NT2/D1 (cell line): ENCODE results near the gene HOXA11.

ENCODE experiments used
- DNase-seq: peaks from one replicate; pipeline ENCODE4 v3.0.0-alpha.2; 2011; ENCODE audit warnings: low read depth, low spot score
- H3K27me3 ChIP-seq: 2 replicates; pipeline ENCODE4 v1.6.0; 2011; ENCODE audit warnings: mild to moderate bottlenecking; ENCODE audit not compliant: insufficient read length, insufficient read depth
- H3K36me3 ChIP-seq: 2 replicates; pipeline ENCODE4 v1.6.1; 2011; ENCODE audit warnings: mild to moderate bottlenecking, low read length, mixed read lengths; ENCODE audit not compliant: insufficient read depth, insufficient read length
- H3K4me1 ChIP-seq: 2 replicates; pipeline ENCODE4 v1.5.1; 2011; ENCODE audit not compliant: insufficient read depth, insufficient read length
- H3K4me3 ChIP-seq: 2 replicates; pipeline ENCODE4 v1.5.1; 2011; ENCODE audit warnings: low read depth; ENCODE audit not compliant: insufficient read length
- H3K9ac ChIP-seq: 2 replicates; pipeline ENCODE4 v1.6.0; 2011; ENCODE audit warnings: low read depth; ENCODE audit not compliant: insufficient read length
- H3K9me3 ChIP-seq: 2 replicates; pipeline ENCODE4 v1.5.1; 2011; ENCODE audit warnings: mild to moderate bottlenecking, low read length; ENCODE audit not compliant: insufficient read depth
- SUZ12 ChIP-seq: IDR thresholded peaks from 2 replicates; pipeline ENCODE4 v1.6.1; 2011; ENCODE audit not compliant: insufficient read length, insufficient read depth; ENCODE audit errors: extremely low read depth
- YY1 ChIP-seq: IDR thresholded peaks from 2 replicates; pipeline ENCODE4 v1.6.1; 2011; ENCODE audit not compliant: insufficient read length, insufficient read depth
- ZNF274 ChIP-seq: IDR thresholded peaks from 2 replicates; pipeline ENCODE4 v1.6.1; 2011; ENCODE audit warnings: mild to moderate bottlenecking, low read depth, low read length

HOXA11 gene

DNA sequence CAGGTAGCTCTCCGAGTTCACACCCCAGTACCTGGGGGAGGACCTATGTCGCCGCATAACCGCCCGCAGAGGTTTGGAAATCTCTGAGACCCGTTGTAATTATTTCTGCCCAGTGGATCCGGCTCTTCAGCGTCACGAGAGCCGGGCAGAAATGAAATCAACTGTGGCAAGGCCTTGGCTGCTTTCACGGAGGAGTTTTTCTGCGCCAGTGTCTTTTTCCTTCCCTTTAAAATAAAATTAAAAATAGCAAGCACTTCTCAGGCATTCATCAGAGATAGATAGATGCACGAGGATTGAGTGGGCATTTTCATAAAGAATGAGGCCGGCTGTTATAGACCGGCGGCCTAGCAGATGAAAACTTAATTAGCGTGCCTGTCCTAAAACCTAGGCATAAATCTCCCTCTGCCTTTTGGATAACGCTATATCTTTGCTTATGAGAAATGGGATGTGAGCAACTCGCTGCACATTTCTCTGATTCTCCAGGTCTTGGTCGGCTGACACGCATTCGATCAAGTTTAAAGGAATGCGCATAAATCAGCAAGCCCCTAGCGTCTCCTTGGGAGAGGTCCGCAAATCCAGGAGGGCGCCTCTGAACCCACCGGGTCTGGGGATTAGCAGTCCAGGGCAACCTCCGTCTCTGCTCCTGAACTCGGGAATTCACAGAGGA is 8.4 kb upstream of the HOXA11 start:
- H3K27me3 ChIP-seq: peaks cover 100% of the 10 kb centered on the region
- H3K4me3 ChIP-seq: no peak overlapping the region
- TF ChIP-seq ZNF274 (no peak), SUZ12 (peak; percentile 15)
- no peaks in the 10 kb centered on the region for H3K9me3 ChIP-seq
- no peak overlapping the region for H3K9ac ChIP-seq
- peaks cover 13% of the 10 kb centered on the region for H3K4me1 ChIP-seq
- no peaks in the 10 kb centered on the region for H3K36me3 ChIP-seq
- no peak for DNase-seq

DNA sequence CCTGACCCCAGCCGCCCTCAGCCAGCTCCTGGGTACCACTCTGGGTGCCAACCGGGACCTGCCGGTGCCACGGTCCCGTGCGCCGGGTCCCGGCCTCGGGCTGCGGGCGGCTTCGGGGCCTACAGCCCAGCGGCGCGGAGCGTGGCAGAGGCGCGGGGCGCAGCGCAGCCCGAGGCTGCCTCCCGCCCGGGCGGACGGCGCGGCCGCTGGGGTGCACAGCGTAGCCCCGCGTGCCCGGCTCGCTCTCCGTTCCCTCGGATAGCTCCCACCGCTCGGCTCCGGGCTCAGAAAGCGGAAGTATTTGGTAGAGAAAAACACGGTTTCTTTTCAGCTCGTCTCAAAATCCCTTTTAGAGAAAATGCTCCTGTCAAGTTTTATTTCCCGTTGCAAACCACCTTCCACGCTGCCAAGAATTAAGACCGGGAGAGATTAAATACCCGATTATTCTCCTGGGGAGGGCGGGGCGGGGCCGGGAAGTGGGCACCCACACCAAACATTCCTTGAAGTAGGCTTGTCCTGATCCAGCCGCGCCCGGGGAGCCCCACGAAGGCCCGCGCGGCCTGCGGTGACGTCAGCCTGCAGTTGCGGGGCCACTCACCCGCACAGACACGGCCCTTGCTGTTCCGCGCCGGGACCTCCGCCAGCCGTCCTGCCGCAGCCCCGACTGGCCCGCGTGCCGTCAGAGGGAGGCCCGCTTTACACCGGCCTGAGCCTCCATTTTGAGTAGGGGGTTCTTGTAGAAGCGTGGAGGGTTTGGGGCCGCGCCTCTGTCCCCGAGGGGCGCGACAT is 7.7 kb upstream of the HOXA11 start:
- no peak for DNase-seq
- peak overlapping the region; percentile 27 for H3K4me3 ChIP-seq
- H3K4me1 ChIP-seq: peaks cover 19% of the 10 kb centered on the region
- no peaks in the 10 kb centered on the region for H3K9me3 ChIP-seq
- no peak for TF ChIP-seq YY1
- TF ChIP-seq ZNF274: no peak
- peak; percentile 96 for TF ChIP-seq SUZ12
- no peak overlapping the region for H3K9ac ChIP-seq
- H3K36me3 ChIP-seq: no peaks in the 10 kb centered on the region
- H3K27me3 ChIP-seq: peaks cover 100% of the 10 kb centered on the region

DNA sequence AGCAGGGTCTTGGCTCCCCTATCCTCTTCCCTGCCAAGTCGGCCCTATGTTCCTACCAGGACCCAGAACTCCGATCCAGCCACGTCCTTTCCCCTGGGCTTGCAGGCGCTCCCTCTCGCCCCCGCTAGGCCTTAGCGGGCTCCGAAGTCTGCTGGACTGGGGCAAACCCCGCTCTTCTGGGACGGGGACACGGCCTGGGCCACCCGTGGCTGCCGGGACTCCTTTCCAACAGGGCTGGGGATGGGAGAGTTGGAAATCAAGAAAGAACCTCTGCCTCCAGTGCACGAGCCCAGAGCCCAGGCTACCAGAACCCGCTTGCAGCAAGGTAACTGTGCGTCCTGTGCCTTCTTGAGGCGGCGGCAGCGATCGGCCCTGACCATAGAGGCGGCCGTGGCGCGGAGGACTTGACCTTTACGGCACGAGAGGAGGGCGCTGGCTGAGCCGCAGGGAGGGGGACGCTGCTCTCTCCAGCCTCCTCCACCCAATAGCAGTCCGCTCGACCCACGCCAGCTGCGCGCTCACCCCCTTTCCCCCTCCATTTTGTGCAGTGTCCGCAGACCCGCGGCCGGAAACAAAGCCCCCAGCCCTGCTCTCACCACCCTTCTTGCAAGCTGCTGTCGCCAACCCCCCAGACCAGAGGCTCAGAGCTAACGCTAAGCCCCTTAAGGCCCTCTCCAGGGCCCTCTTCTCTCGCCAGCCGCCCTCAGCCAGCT is 7.0 kb upstream of the HOXA11 start:
- Histone ChIP-seq H3K4me1 (peaks cover 21% of the 10 kb centered on the region), H3K27me3 (peaks cover 100% of the 10 kb centered on the region), H3K36me3 (no peaks in the 10 kb centered on the region), H3K9me3 (no peaks in the 10 kb centered on the region), H3K4me3 (peak overlapping the region; percentile 27), H3K9ac (no peak overlapping the region)
- no peak for TF ChIP-seq ZNF274
- TF ChIP-seq SUZ12: peak; percentile 56
- no peak for DNase-seq

DNA sequence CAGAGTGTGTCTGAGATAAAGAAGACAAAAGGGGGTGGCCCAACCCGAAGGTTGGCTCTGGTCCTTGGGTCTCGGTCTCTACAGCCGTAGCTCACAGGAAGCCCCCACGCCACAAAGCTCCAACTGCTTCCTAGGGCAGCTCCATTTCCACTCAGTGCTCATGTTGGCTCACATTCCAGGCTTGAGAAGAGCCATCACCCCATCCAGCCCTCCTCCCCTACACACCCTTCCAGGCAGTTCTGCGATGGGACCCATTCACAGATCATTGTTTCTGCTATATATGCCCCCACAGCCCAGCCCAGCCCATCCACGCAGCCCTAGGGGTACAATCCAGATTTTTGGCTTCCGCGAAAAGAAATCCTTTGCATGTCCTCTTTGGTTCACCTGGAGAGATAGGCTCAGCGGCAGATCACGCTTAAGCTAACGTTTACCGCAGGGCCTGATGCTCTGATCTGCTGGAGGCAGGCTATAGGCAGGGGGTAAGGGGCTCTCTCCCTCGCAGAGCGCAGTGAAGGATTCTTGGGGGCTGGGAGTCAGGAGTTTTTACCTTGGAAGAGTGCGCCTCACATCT is 6.2 kb upstream of the HOXA11 start:
- H3K4me1 ChIP-seq: peaks cover 21% of the 10 kb centered on the region
- TF ChIP-seq SUZ12 (no peak), YY1 (no peak), ZNF274 (no peak)
- H3K9me3 ChIP-seq: no peaks in the 10 kb centered on the region
- no peaks in the 10 kb centered on the region for H3K36me3 ChIP-seq
- DNase-seq: no peak
- H3K9ac ChIP-seq: no peak overlapping the region
- H3K4me3 ChIP-seq: no peak overlapping the region
- H3K27me3 ChIP-seq: peaks cover 100% of the 10 kb centered on the region

DNA sequence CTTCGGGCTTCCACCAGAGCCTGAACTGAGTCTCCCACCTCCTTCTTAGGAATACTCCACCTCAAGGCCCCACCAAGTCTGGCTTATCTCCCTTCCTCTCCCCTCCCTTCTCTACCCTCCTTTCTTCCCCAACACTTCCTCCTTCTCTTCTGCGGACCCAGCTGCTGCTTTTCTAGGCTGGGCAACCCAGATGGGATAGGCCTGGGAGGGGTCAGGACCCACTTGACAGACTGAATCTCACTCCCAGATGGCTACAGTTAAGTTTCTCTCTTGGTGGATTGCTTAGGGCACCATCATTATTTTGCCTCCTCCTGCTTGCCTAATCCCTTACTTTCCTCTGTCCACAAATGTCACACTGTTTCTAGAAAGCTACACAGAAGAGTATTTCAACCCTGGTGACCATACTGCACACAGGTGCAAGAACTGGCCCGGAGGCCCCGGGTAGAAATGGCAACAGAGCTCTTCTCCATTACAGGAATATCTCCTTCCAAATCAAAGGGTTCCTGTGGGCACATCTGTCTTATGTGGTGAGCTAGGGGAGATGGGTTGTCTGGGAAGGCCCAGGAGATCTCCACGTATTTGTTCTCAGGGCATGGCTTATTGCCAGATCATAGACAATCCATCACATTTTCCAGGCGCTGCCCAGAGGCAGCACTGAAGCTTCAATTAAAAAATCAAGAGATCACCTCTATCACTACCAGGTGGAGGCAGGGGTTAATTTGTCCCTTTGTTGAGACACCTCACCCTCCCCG is 5.1 kb upstream of the HOXA11 start:
- Histone ChIP-seq H3K36me3 (no peaks in the 10 kb centered on the region), H3K4me1 (peaks cover 26% of the 10 kb centered on the region), H3K4me3 (no peak overlapping the region), H3K27me3 (peaks cover 100% of the 10 kb centered on the region), H3K9me3 (no peaks in the 10 kb centered on the region), H3K9ac (no peak overlapping the region)
- DNase-seq: no peak
- TF ChIP-seq ZNF274: no peak
- no peak for TF ChIP-seq YY1
- peak; percentile 46 for TF ChIP-seq SUZ12

GRCh38 chr7:27189295-27189996 is 4.4 kb upstream of the HOXA11 start:
- Histone ChIP-seq H3K9ac (no peak overlapping the region), H3K4me3 (no peak overlapping the region), H3K36me3 (no peaks in the 10 kb centered on the region), H3K4me1 (peaks cover 32% of the 10 kb centered on the region), H3K9me3 (no peaks in the 10 kb centered on the region), H3K27me3 (peaks cover 100% of the 10 kb centered on the region)
- no peak for DNase-seq
- no peak for TF ChIP-seq ZNF274
- peak; percentile 56 for TF ChIP-seq SUZ12
